HuH-7.5 (cell line): Measurements from ENCODE around the gene POLR2M.

Source experiments
- DNase-seq: peaks from one replicate; pipeline ENCODE4 v3.0.0; 2011; ENCODE audit warnings: low spot score

The POLR2M gene

GRCh38 chr15:57706405-57707209 lies at the start of gene POLR2M:
Gene POLR2M, plus strand, starts transcription at chr15:57706714. Its CDS starts 129 bp downstream, at chr15:57706843.
- peak; percentile 37 for DNase-seq

- no peak for DNase-seq
Observed at GRCh38 chr15:57657619-57658018, 48.9 kb upstream of the POLR2M start.

GRCh38 chr15:57662091-57662744 lies 44.3 kb upstream of the POLR2M start:
- no peak for DNase-seq

GRCh38 chr15:57662802-57663201 lies 43.7 kb upstream of the POLR2M start:
- no peak for DNase-seq

- no peak for DNase-seq
Observed at GRCh38 chr15:57663262-57663661, 43.3 kb upstream of the POLR2M start.

GRCh38 chr15:57665194-57665593 lies 41.3 kb upstream of the POLR2M start:
- no peak for DNase-seq

- no peak for DNase-seq
Observed at GRCh38 chr15:57665939-57666338, 40.6 kb upstream of the POLR2M start.

- peak; percentile 16 for DNase-seq
Observed at GRCh38 chr15:57667171-57667849, 39.2 kb upstream of the POLR2M start.

- no peak for DNase-seq
Observed at GRCh38 chr15:57668016-57668415, 38.5 kb upstream of the POLR2M start.

- no peak for DNase-seq
Observed at GRCh38 chr15:57671636-57672035, 34.9 kb upstream of the POLR2M start.

GRCh38 chr15:57675481-57676181 lies 30.9 kb upstream of the POLR2M start:
- no peak for DNase-seq

- DNase-seq, result no peak
Observed at GRCh38 chr15:57676585-57676984, 29.9 kb upstream of the POLR2M start.

GRCh38 chr15:57677204-57677603 lies 29.3 kb upstream of the POLR2M start:
- no peak for DNase-seq

- DNase-seq, result no peak
Observed at GRCh38 chr15:57680021-57680420, 26.5 kb upstream of the POLR2M start.

- no peak for DNase-seq
Observed at GRCh38 chr15:57681011-57681410, 25.5 kb upstream of the POLR2M start.

GRCh38 chr15:57683481-57683880 lies 23.0 kb upstream of the POLR2M start:
- DNase-seq, result no peak

- DNase-seq, result no peak
Observed at GRCh38 chr15:57684491-57685151, 21.9 kb upstream of the POLR2M start.

- DNase-seq, result no peak
Observed at GRCh38 chr15:57685306-57686095, 21.0 kb upstream of the POLR2M start.

- no peak for DNase-seq
Observed at GRCh38 chr15:57686657-57687056, 19.9 kb upstream of the POLR2M start.

- no peak for DNase-seq
Observed at GRCh38 chr15:57690341-57690966, 16.1 kb upstream of the POLR2M start.

- DNase-seq, result no peak
Observed at GRCh38 chr15:57691082-57691481, 15.4 kb upstream of the POLR2M start.
